ENCODE measurements around the gene ATP5PO. TPM values are rescaled to one million over a fixed set of nuclear protein-coding genes. Genes with fewer than 3 reads are reported as not detected.

The ATP5PO gene
- total and polyA plus RNA-seq, 2 donors (not counting 1 experiment from before 2014, with no cell fraction given) = 123 to 139 TPM

DNA sequence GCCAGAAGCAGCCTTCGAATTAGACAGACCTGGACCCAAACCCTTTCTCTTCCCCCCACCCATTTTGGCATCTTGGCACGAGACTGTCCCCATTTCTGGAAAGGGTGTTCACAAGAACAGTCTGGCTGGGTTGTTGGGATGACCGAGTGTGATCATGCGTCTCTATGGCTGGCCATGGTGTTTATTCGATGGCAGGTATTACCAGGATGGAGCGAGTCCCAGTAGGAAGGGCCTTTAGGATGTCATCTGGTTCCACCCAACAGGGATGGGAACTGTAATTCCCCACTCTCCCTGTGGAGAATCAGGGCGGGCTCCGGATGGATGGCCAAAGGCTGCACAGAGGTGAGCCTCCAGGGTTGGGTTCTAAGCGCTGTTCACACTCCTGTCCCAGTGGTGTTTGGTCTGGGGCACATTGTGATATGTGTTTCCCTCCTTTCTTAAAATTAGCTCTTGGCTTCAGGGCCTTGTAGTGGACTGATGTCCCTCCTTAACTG lies 33.4 kb upstream of the ATP5PO start:
- Mint-ChIP-seq H3K27ac (peak overlapping the region; percentile 95), H3K27me3 (no peaks in the 10 kb centered on the region), H3K4me1 (peaks cover 50% of the 10 kb centered on the region), H3K4me3 (peak overlapping the region; percentile 64), H3K9me3 (ENCODE audit: insufficient read depth) (peaks cover 6% of the 10 kb centered on the region)
- intact Hi-C loops (cut with micrococcal nuclease) = loop anchor here (1.0 kb wide), 2 partner anchors 71 to 124 kb away; partner anchors contain the start of genes MRPS6 and SLC5A3
- no peak overlapping the region for H3K9ac ChIP-seq (ENCODE audit: low read length)
- H4K20me1 ChIP-seq (ENCODE audit: control insufficient read depth, insufficient read depth, low read length, poor library complexity, severe bottlenecking) = no peaks in the 10 kb centered on the region
- H3K4me1 ChIP-seq (ENCODE audit: control insufficient read depth in 2 of 2, insufficient read depth in 2 of 2, low read length in 2 of 2) = peaks cover 31 to 42% of the 10 kb centered on the region in 2 donors
- DNase-seq = no peak
- ATAC-seq (ENCODE audit: low read depth) = no peak
- POLR2A ChIA-PET = interaction anchor here (0.6 to 2.7 kb wide), 4 partner anchors 25 to 125 kb away, joined by 3 to 15 read pairs (median 6); partner anchors contain the start of genes MRPS6 and SLC5A3
- H3K36me3 ChIP-seq (replicated peaks in 1 of 2; ENCODE audit: control extremely low read depth in 1 of 2, control insufficient read depth in 1 of 2, extremely low read depth in 1 of 2, insufficient read depth in 2 of 2, low read length in 1 of 2) = no peaks in the 10 kb centered on the region
- H3K79me2 ChIP-seq (ENCODE audit: control insufficient read depth, insufficient read depth, low read length) = no peaks in the 10 kb centered on the region
- CTCF ChIA-PET = interaction anchor here (1.0 to 3.2 kb wide), 6 partner anchors 25 to 399 kb away, joined by 3 to 30 read pairs (median 4); no protein-coding TSS in a partner anchor
- H3K4me2 ChIP-seq (replicated peaks; ENCODE audit: low read depth, low read length, poor library complexity, severe bottlenecking) = peak overlapping the region; percentile 60
- peak overlapping the region in 1 of 5 experiments; percentile 5 for H3K4me3 ChIP-seq (ENCODE audit: control extremely low read depth in 1 of 5, extremely low read depth in 1 of 5, insufficient read depth in 1 of 5, low read depth in 2 of 5, low read length in 4 of 5)
- 81% methylated on average over 7 of the region's 9 CpGs for WGBS (ENCODE audit: insufficient coverage)
- TF ChIP-seq EZH2 (IDR thresholded peaks at IDR 0.05; ENCODE audit: borderline replicate concordance, insufficient read depth, low read depth, low read length, poor library complexity, severe bottlenecking) = no peak
- TF ChIP-seq, protein P1, sequence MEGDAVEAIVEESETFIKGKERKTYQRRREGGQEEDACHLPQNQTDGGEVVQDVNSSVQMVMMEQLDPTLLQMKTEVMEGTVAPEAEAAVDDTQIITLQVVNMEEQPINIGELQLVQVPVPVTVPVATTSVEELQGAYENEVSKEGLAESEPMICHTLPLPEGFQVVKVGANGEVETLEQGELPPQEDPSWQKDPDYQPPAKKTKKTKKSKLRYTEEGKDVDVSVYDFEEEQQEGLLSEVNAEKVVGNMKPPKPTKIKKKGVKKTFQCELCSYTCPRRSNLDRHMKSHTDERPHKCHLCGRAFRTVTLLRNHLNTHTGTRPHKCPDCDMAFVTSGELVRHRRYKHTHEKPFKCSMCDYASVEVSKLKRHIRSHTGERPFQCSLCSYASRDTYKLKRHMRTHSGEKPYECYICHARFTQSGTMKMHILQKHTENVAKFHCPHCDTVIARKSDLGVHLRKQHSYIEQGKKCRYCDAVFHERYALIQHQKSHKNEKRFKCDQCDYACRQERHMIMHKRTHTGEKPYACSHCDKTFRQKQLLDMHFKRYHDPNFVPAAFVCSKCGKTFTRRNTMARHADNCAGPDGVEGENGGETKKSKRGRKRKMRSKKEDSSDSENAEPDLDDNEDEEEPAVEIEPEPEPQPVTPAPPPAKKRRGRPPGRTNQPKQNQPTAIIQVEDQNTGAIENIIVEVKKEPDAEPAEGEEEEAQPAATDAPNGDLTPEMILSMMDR (IDR thresholded peaks at IDR 0.05) = no peak
- H2AFZ ChIP-seq (ENCODE audit: insufficient read depth, low read depth, low read length, poor library complexity, severe bottlenecking) = peak overlapping the region; percentile 88
- no peaks in the 10 kb centered on the region for H3K27me3 ChIP-seq (replicated peaks in 1 of 4; ENCODE audit: control extremely low read depth in 1 of 4, control insufficient read depth in 3 of 4, insufficient read depth in 4 of 4, low read length in 3 of 4)
- H3K9me3 ChIP-seq (ENCODE audit: control extremely low read depth in 1 of 3, control insufficient read depth in 2 of 3, insufficient read depth in 1 of 3, low read length in 2 of 3) = peaks cover 0 to 15% (median 0%) of the 10 kb centered on the region in 3 donors
- H3K27ac ChIP-seq (ENCODE audit: low read length in 2 of 2) = peak overlapping the region; percentile 74 to 83

Measured in B cell (primary cell).